Measurements from ENCODE around the gene CAPS2. TPM values are rescaled to one million over a fixed set of nuclear protein-coding genes. Genes with fewer than 3 reads are reported as not detected.
A peak's percentile ranks its signal among the peaks of the same experiment; 100 is the strongest.

CAPS2 gene
- total and polyA plus RNA-seq, 9 of the 15 experiments (the other 6 are each of a cell fraction or from before 2014, with no cell fraction given) = 0.10 to 0.82 (median 0.47) TPM; not detected in 1

- TF ChIP-seq SOX6 (IDR thresholded peaks at IDR 0.05) (peak; percentile 53), TCFL5 (CRISPR knock-in tag; conservative IDR thresholded peaks at IDR 0.05) (no peak), ZBTB8A (IDR thresholded peaks at IDR 0.05; ENCODE audit: partially characterized antibody) (no peak), RBM25 (IDR thresholded peaks at IDR 0.05; ENCODE audit: low read depth, low read length, severe bottlenecking) (no peak), KDM4B (IDR thresholded peaks at IDR 0.05; ENCODE audit: borderline replicate concordance in 2 of 2, low read depth in 1 of 2) (no peak), MLX (CRISPR knock-in tag; conservative IDR thresholded peaks at IDR 0.05) (no peak), ZNF77 (CRISPR knock-in tag; IDR thresholded peaks at IDR 0.05) (no peak), YBX1 (IDR thresholded peaks at IDR 0.05) (no peak), ZBTB2 (IDR thresholded peaks at IDR 0.05) (no peak), ZNF699 (CRISPR knock-in tag; IDR thresholded peaks at IDR 0.05; ENCODE audit: insufficient replicate concordance) (no peak), YY1 (IDR thresholded peaks at IDR 0.05; ENCODE audit: borderline replicate concordance in 1 of 3, control insufficient read depth in 1 of 3, extremely low read depth in 1 of 3, insufficient read depth in 3 of 3, insufficient read length in 1 of 3, insufficient replicate concordance in 2 of 3, low read depth in 1 of 3, low read length in 2 of 3) (peak in 1 of 3 experiments; percentile 78), GTF3C2 (IDR thresholded peaks at IDR 0.05; ENCODE audit: borderline replicate concordance, extremely low read depth, insufficient read length) (no peak), FOXJ2 (tag; IDR thresholded peaks at IDR 0.05) (peak; percentile 64; the same call in 1 of the 2 replicates), STAG1 (CRISPR knock-in tag; IDR thresholded peaks at IDR 0.05; ENCODE audit: borderline replicate concordance) (no peak), NR4A1 (CRISPR knock-in tag; IDR thresholded peaks at IDR 0.05) (no peak), NR4A1 (tag; IDR thresholded peaks at IDR 0.05) (no peak), XRCC5 (IDR thresholded peaks at IDR 0.05; ENCODE audit: low read depth, low read length) (peak; percentile 92; the same call in 1 of the 2 replicates), ZFP30 (CRISPR knock-in tag; IDR thresholded peaks at IDR 0.05; ENCODE audit: borderline replicate concordance) (no peak)
- TF ChIP-seq, protein P1, sequence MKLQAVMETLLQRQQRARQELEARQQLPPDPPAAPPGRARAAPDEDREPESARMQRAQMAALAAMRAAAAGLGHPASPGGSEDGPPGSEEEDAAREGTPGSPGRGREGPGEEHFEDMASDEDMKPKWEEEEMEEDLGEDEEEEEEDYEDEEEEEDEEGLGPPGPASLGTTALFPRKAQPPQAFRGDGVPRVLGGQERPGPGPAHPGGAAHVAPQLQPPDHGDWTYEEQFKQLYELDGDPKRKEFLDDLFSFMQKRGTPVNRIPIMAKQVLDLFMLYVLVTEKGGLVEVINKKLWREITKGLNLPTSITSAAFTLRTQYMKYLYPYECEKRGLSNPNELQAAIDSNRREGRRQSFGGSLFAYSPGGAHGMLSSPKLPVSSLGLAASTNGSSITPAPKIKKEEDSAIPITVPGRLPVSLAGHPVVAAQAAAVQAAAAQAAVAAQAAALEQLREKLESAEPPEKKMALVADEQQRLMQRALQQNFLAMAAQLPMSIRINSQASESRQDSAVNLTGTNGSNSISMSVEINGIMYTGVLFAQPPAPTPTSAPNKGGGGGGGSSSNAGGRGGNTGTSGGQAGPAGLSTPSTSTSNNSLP (IDR thresholded peaks at IDR 0.05; ENCODE audit: borderline replicate concordance, low read depth, low read length) = peak; percentile 68; the same call in 1 of the 2 replicates
These were observed at the start of gene CAPS2 (continued) for GRCh38 chr12:75329918-75330826.
